Adrenal gland (tissue), 12 donors: ENCODE data around the gene MBOAT7. TPM values are rescaled to one million over a fixed set of nuclear protein-coding genes. Genes with fewer than 3 reads are reported as not detected.

Source experiments
- DNase-seq, 7 donors: peaks; one replicate each; pipeline ENCODE4 v3.0.0-alpha.2; 2019 to 2020
- H3K27ac ChIP-seq, 5 donors: fragments of 200-600 bp; sonication (generic) in 4 of 5; 1 replicate in 3 of 5; 2 replicates in 2 of 5; pipeline versions ENCODE4 v1.5.1 to v1.8.0; 2016 to 2020; ENCODE audit warnings: mild to moderate bottlenecking in 1 of 5
- H3K27me3 ChIP-seq: fragments of 200-600 bp; 2 replicates; pipeline ENCODE4 v1.8.0; 2021
- H3K36me3 ChIP-seq, 2 donors: fragments of 200-600 bp; replicated peaks in 1 of 2; 1 replicate in 1 of 2; 2 replicates in 1 of 2; pipeline versions ENCODE4 v1.5.1 to v1.8.0; 2018 to 2022
- H3K4me1 ChIP-seq, 2 donors: fragments of 200-600 bp; replicated peaks in 1 of 2; 1 replicate in 1 of 2; 2 replicates in 1 of 2; pipeline versions ENCODE4 v1.5.1 to v1.8.0; 2018 to 2021
- H3K4me3 ChIP-seq, 4 donors: fragments of 200-600 bp; sonication (generic) in 3 of 4; one replicate each; pipeline ENCODE4 v1.5.1; 2016 to 2018
- H3K9me3 ChIP-seq, 3 donors: fragments of 200-600 bp; sonication (generic) in 1 of 3; replicated peaks in 1 of 3; 1 replicate in 2 of 3; 2 replicates in 1 of 3; pipeline versions ENCODE4 v1.5.1 to v1.8.0; 2016 to 2021
- POLR2A ChIP-seq, 2 donors: fragments of 450-650 bp; IDR thresholded peaks; one replicate each; pipeline ENCODE4 v1.6.1; 2017; ENCODE audit warnings: antibody characterized with exemption in 2 of 2, mild to moderate bottlenecking in 2 of 2, moderate library complexity in 1 of 2
- WGBS, 4 donors: extraction: QIAGEN DNeasy Blood & Tissue Kit in 2 of 4; methylation state at CpG; one replicate each; pipeline versions ENCODE4 v1.1.5 to v1.1.7; 2013 to 2017; 5-methylcytosine and 5-hydroxymethylcytosine counted together
- intact Hi-C, 2 donors: fragments of 100-400 bp; cut with DNase I; formaldehyde crosslinking; loops; one replicate each; pipeline versions ENCODE4 v1.14.1 to v1.15.0; 2022 to 2023
- polyA plus RNA-seq, 3 donors: library from polyadenylated mRNA; stranded (reverse); fragments of 200-250 nt in 2 of 3; fragments of 350-450 nt in 1 of 3; fragmentation: Illumina TruSeq in 1 of 3; extraction: RNeasy Lipid Tissue Mini Kit (QIAGEN cat#74804) in 1 of 3; gene quantifications; one replicate each; pipeline ENCODE4 v1.2.3, GENCODE V29; 2013 to 2014
- total RNA-seq, 9 donors: library from RNA; depleted of rRNA in 4 of 9; stranded (reverse); fragments of >200 nt in 4 of 9; fragments of 120-200 nt in 1 of 9; fragmentation: NEBNext Ultra II Directional in 1 of 9; extraction: Animal tissue kit (Norgen Biotek cat#: 25700) in 1 of 9; gene quantifications; one replicate each; pipeline versions ENCODE4 v1.1.0 to v1.2.4, GENCODE V29; 2013 to 2023
- TF ChIP-seq, protein P1 (sequence below), 6 experiments: fragments of 450-650 bp in 4 of 6; fragments of 200-600 bp in 2 of 6; sonication (generic) in 1 of 6; IDR thresholded peaks; 1 replicate in 5 of 6; 2 replicates in 1 of 6; pipeline versions ENCODE4 v1.5.1 to v1.8.0; 2016 to 2021; ENCODE audit warnings: antibody characterized with exemption in 6 of 6, mild to moderate bottlenecking in 2 of 6, moderate library complexity in 1 of 6
- donor health status: healthy with polysubstance abuse.
- donor health status: Bipolar disorder and iron deficiency.
- donor health status: DM: yes; HTN: yes; CAD: no.
- donor health status: DM: no; HTN: no; CAD: no.
- donor health status: DM: no; HTN: no; CAD: no.
- donor health status: DM: yes; HTN: yes; CAD: no.

Gene MBOAT7
- total and polyA plus RNA-seq, 12 donors, result 98.0 to 670 (median 327) TPM

DNA sequence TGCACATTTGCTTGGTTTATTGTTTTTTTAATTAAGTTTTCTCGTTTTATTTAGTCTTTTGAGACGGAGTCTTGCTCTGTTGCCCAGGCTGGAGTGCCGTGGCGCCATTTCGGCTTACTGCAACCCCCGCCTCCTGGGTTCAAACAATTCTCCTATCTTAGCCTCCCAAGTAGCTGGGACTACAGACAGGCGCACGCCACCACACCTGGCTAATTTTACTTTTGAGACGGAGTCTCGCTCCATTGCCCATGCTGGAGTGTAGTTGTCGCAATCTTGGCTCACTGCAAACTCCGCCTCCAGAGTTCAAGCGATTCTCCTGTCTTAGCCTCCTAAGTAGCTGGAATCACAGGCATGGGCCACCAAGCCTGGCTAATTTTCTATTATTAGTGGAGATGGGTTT, 12.6 kb upstream of the MBOAT7 start:
- WGBS, 4 donors, result 64 to 76% (median 65%) methylated on average over 13 of the region's 13 CpGs
- peaks cover 27 to 60% of the 10 kb centered on the region in 2 donors for H3K4me1 ChIP-seq
- DNase-seq, result no peak
- H3K36me3 ChIP-seq, result peaks cover 0 to 58% of the 10 kb centered on the region in 2 donors
- TF ChIP-seq, protein P1, sequence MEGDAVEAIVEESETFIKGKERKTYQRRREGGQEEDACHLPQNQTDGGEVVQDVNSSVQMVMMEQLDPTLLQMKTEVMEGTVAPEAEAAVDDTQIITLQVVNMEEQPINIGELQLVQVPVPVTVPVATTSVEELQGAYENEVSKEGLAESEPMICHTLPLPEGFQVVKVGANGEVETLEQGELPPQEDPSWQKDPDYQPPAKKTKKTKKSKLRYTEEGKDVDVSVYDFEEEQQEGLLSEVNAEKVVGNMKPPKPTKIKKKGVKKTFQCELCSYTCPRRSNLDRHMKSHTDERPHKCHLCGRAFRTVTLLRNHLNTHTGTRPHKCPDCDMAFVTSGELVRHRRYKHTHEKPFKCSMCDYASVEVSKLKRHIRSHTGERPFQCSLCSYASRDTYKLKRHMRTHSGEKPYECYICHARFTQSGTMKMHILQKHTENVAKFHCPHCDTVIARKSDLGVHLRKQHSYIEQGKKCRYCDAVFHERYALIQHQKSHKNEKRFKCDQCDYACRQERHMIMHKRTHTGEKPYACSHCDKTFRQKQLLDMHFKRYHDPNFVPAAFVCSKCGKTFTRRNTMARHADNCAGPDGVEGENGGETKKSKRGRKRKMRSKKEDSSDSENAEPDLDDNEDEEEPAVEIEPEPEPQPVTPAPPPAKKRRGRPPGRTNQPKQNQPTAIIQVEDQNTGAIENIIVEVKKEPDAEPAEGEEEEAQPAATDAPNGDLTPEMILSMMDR (IDR thresholded peaks at IDR 0.05), result no peak
- TF ChIP-seq POLR2A (IDR thresholded peaks at IDR 0.05), result no peak
- intact Hi-C loops, result no loop called here
- no peaks in the 10 kb centered on the region for H3K9me3 ChIP-seq
- H3K27me3 ChIP-seq, result no peaks in the 10 kb centered on the region
- H3K4me3 ChIP-seq, result peak overlapping the region in 2 of 4 donors; percentile 67 to 83
- H3K27ac ChIP-seq, result peak overlapping the region in 3 of 5 donors; percentile 92 to 97 (median 95)

DNA sequence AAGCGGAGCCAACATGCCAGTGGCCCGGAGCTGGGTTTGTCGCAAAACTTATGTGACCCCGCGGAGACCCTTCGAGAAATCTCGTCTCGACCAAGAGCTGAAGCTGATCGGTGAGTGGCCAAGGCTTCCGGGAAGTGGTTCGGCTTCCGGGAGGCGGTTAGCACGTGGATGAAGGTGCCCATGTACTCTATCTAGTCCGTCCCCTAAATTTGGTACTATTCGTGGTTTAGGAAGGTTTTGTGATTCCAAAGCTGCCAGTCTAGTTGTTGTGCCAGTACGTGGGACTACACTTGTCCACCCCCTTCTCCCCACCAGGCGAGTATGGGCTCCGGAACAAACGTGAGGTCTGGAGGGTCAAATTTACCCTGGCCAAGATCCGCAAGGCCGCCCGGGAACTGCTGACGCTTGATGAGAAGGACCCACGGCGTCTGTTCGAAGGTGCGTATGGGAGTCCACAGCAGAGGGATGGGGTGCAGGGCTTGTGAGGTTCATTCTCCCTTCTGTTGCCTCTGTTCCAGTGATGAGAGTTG, 11.9 kb upstream of the MBOAT7 start:
- WGBS, 4 donors, result 1 to 3% (median 2%) methylated on average over 9 to 28 of the region's 28 CpGs
- H3K27ac ChIP-seq, result peak overlapping the region; percentile 81 to 98 (median 95)
- H3K36me3 ChIP-seq, result peaks cover 0 to 50% of the 10 kb centered on the region in 2 donors
- DNase-seq, result peak in 2 of 7 donors; percentile 48 to 73
- peak overlapping the region; percentile 5 to 83 (median 72) for H3K4me3 ChIP-seq
- H3K9me3 ChIP-seq, result no peaks in the 10 kb centered on the region
- peaks cover 24 to 53% of the 10 kb centered on the region in 2 donors for H3K4me1 ChIP-seq
- H3K27me3 ChIP-seq, result no peaks in the 10 kb centered on the region
- TF ChIP-seq POLR2A (IDR thresholded peaks at IDR 0.05), result no peak
- TF ChIP-seq, protein P1 (IDR thresholded peaks at IDR 0.05), result peak in 1 of 6 experiments; percentile 13
- intact Hi-C loops, result no loop called here

DNA sequence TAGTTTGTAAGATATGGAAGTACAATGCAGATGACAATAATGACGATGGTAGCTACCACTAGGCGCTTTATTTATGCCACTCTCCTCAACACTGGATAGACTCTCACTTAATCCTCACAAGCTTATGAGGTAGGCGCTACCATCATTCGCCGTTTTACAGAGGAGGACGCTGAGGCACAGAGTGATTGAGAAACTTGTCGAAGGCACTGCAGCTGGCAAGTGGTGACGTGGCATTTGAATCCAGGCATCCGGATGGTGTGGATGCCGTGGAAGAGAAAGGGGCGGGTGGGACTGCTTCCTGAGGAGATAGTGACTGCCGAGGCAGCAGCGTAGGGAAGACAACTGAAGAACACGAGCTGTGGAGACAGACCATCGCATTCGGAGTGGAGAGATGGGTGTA, 10.0 kb upstream of the MBOAT7 start:
- Histone ChIP-seq H3K4me1 (peaks cover 24 to 35% of the 10 kb centered on the region in 2 donors), H3K27ac (peak overlapping the region in 1 of 5 donors; percentile 92), H3K4me3 (no peak overlapping the region), H3K9me3 (no peaks in the 10 kb centered on the region), H3K36me3 (peaks cover 0 to 39% of the 10 kb centered on the region in 2 donors), H3K27me3 (no peaks in the 10 kb centered on the region)
- WGBS, 4 donors, result 90 to 93% (median 91%) methylated on average over 16 of the region's 16 CpGs
- intact Hi-C loops, result no loop called here
- no peak for DNase-seq
- TF ChIP-seq, protein P1 (IDR thresholded peaks at IDR 0.05), result no peak
- TF ChIP-seq POLR2A (IDR thresholded peaks at IDR 0.05), result no peak

DNA sequence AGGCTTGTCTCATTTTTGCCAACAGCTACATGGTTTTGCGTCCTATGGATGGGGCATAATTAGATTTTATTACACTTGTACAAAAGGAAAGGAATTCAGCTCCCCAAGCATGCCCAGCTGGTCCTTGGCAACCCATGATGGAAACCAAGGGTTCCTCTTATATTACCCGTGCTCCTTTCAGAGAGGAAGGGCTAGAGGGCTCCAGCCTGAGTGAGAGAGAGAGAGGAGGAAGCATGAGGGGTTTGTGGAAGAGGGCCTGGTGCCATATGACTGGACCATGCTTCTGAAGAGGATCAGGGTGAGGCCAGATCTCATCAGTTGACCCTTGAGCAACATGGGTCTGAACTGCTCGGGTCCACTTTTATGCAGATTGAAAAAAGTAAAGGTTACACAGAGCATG, 7.7 kb upstream of the MBOAT7 start:
- 77 to 90% (median 80%) methylated on average over 3 of the region's 3 CpGs for WGBS, 4 donors
- no peak for TF ChIP-seq POLR2A (IDR thresholded peaks at IDR 0.05)
- TF ChIP-seq, protein P1 (IDR thresholded peaks at IDR 0.05), result no peak
- Histone ChIP-seq H3K36me3 (peaks cover 0 to 34% of the 10 kb centered on the region in 2 donors), H3K4me1 (peaks cover 15 to 17% of the 10 kb centered on the region in 2 donors), H3K4me3 (no peak overlapping the region), H3K27me3 (no peaks in the 10 kb centered on the region), H3K27ac (no peak overlapping the region), H3K9me3 (no peaks in the 10 kb centered on the region)
- no peak for DNase-seq
- intact Hi-C loops, result no loop called here
